Activated T-cell treated with anti-CD3 and anti-CD28 coated beads, Interleukin-2, amount 50 U/mL, for 24 hours (primary cell): ENCODE measurements around the gene BRAT1.

ENCODE experiments used
- DNase-seq: peaks from one replicate; pipeline ENCODE4 v3.0.0-alpha.2; 2020
- H3K27ac Mint-ChIP-seq: 2 replicates; pipeline ENCODE4 v1.8.0; 2020; ENCODE audit warnings: mild to moderate bottlenecking, mixed read lengths
- H3K27me3 Mint-ChIP-seq: 2 replicates; pipeline ENCODE4 v1.8.0; 2020; ENCODE audit warnings: mixed read lengths
- H3K36me3 Mint-ChIP-seq: 2 replicates; pipeline ENCODE4 v1.8.0; 2020; ENCODE audit warnings: low read depth, mixed read lengths
- H3K4me1 Mint-ChIP-seq: 2 replicates; pipeline ENCODE4 v1.8.0; 2020; ENCODE audit warnings: low read depth, mixed read lengths
- H3K4me3 Mint-ChIP-seq: 2 replicates; pipeline ENCODE4 v1.8.0; 2020; ENCODE audit warnings: mild to moderate bottlenecking, moderate library complexity, mixed read lengths
- H3K9me3 Mint-ChIP-seq: 2 replicates; pipeline ENCODE4 v1.8.0; 2020; ENCODE audit warnings: mixed read lengths

The BRAT1 gene

DNA sequence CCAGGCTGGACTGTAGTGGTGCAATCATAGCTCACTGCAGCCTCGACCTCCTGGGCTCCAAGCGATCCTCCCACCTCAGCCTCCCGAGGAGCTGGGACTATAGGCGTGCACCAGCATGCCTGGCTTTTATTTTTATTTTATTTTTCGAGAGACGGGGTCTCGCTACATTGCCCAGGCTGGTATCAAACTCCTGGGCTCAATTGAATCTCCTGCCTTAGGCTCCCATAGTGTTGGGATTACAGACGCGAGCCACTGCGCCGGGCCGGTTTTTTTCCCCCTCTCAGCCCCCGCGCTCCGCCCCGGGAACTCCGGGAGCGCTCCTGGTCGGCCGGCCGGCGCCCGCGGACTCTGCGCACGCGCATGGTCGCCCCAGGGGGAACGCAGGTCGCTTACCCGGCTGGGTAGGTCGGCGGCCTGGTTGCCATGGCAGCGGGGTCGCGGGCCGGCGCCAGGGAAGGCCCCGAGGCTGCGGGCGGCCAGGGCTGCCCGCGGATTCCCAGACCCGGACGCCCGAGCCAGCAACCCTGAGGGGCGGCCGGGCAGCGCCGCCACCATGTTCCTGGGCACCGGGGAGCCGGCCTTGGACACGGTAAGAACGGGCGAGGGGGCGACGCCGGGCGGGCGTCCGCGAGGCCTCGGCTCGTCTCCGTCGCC lies 3.4 kb upstream of the BRAT1 start, which contains the start of gene IQCE:
Gene IQCE, plus strand, starts transcription at position 351 of the 654 bp plus-strand sequence. Its CDS starts 203 bp downstream, at position 554.
- Mint-ChIP-seq H3K4me1 (peaks cover 29% of the 10 kb centered on the region), H3K4me3 (peak within 1 kb of the TSS; percentile 81), H3K9me3 (no peaks in the 10 kb centered on the region), H3K36me3 (peaks cover 9% of the 10 kb centered on the region), H3K27me3 (no peaks in the 10 kb centered on the region), H3K27ac (peak within 1 kb of the TSS; percentile 29)
- peak; percentile 94 for DNase-seq

- H3K9me3 Mint-ChIP-seq = no peaks in the 10 kb centered on the region
- peaks cover 38% of the 10 kb centered on the region for H3K36me3 Mint-ChIP-seq
- peaks cover 39% of the 10 kb centered on the region for H3K4me1 Mint-ChIP-seq
- no peak for DNase-seq
- H3K4me3 Mint-ChIP-seq = peak overlapping the region; percentile 92
- no peaks in the 10 kb centered on the region for H3K27me3 Mint-ChIP-seq
- H3K27ac Mint-ChIP-seq = peak overlapping the region; percentile 91
Observed at GRCh38 chr7:2554661-2555111, 638 bp downstream of the BRAT1 start.

DNA sequence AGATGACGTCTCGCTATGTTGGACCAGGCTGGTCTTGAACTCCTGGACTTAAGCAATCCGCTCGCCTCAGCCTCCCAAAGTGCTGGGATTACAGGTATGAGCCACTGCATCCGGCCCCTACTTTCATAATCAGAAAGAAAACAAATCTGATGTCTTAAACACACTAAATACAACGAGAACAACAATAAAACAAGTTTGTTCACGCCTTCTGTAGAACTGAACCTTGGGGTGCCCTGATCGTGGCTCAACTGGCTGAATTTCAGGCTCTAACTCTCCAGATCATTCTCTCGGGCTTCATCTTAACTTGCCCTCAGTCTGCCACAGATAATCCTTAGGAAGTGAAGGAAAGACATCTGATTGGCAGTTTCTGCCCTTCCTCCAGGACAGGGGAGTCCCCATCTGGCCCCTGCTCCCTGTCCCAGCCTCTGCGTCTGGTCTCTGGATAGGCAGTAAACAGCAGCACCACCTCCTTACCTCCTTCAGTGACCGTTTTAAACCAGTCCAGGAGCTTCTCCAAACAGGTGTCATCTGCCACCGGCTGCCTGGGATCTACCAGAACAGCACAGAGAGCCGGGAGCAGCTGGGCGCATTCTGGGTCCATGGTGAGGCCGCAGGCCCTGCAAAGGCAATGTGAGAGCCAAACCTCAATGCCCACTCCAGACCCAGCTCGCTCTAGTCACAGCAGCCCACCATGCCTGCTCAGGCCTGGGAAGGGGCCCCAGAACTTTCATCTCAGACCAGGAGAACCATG lies 1.3 kb downstream of the BRAT1 start:
- no peak for DNase-seq
- Mint-ChIP-seq H3K4me1 (peaks cover 40% of the 10 kb centered on the region), H3K4me3 (peak overlapping the region; percentile 92), H3K27me3 (no peaks in the 10 kb centered on the region), H3K27ac (peak overlapping the region; percentile 91), H3K9me3 (no peaks in the 10 kb centered on the region), H3K36me3 (peaks cover 45% of the 10 kb centered on the region)

GRCh38 chr7:2553108-2553507 lies 2.2 kb downstream of the BRAT1 start:
- DNase-seq = no peak
- H3K27me3 Mint-ChIP-seq = no peaks in the 10 kb centered on the region
- peak overlapping the region; percentile 92 for H3K4me3 Mint-ChIP-seq
- H3K27ac Mint-ChIP-seq = peak overlapping the region; percentile 24
- peaks cover 51% of the 10 kb centered on the region for H3K36me3 Mint-ChIP-seq
- peaks cover 37% of the 10 kb centered on the region for H3K4me1 Mint-ChIP-seq
- no peaks in the 10 kb centered on the region for H3K9me3 Mint-ChIP-seq

GRCh38 chr7:2551418-2551817 lies 3.9 kb downstream of the BRAT1 start:
- Mint-ChIP-seq H3K4me1 (peaks cover 32% of the 10 kb centered on the region), H3K9me3 (no peaks in the 10 kb centered on the region)

GRCh38 chr7:2546776-2547586 lies 8.3 kb downstream of the BRAT1 start:
- Mint-ChIP-seq H3K4me3 (no peak overlapping the region), H3K27ac (no peak overlapping the region), H3K27me3 (no peaks in the 10 kb centered on the region), H3K4me1 (peaks cover 11% of the 10 kb centered on the region), H3K36me3 (peaks cover 83% of the 10 kb centered on the region), H3K9me3 (no peaks in the 10 kb centered on the region)
- no peak for DNase-seq

More at GRCh38 chr7:2551418-2551817, 3.9 kb downstream of the BRAT1 start:
- no peak overlapping the region for H3K27ac Mint-ChIP-seq
- no peak for DNase-seq
- no peaks in the 10 kb centered on the region for H3K27me3 Mint-ChIP-seq
- H3K4me3 Mint-ChIP-seq = no peak overlapping the region
- H3K36me3 Mint-ChIP-seq = peaks cover 67% of the 10 kb centered on the region

- H3K4me3 Mint-ChIP-seq = no peak overlapping the region
- H3K4me1 Mint-ChIP-seq = peaks cover 5% of the 10 kb centered on the region
- peaks cover 82% of the 10 kb centered on the region for H3K36me3 Mint-ChIP-seq
- H3K9me3 Mint-ChIP-seq = no peaks in the 10 kb centered on the region
- DNase-seq = no peak
- H3K27me3 Mint-ChIP-seq = no peaks in the 10 kb centered on the region
- no peak overlapping the region for H3K27ac Mint-ChIP-seq
Observed at GRCh38 chr7:2545746-2546425, 9.4 kb downstream of the BRAT1 start.

DNA sequence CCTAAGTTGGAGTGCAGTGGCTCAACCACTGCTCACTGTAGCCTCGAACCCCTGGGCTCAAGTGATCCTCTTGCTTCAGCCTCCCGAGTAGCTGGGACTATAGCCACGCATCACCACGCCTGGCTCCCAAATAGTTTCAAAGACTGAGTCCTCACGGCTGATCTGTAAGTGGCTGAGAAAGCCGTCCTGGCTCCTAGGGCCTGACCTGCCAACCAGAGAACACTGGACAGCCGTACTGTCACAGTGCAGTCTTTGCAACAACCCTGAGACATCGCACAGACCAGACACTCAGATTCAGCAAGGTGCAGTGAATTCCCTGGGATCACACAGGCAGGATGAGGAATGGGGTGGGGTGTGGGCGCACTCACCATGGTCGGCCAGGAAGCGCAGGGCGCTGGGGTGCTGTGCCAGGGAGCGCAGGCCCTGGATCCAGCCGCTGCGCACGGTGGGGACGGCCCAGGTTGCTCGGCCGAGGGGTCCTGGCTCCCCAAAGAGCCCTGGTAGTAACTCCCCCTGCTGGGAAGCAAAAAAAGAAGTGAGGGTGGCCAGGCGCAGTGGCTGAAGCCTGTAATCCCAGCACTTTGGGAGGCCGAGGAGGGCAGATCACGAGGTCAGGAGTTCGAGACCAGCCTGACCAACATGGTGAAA lies 10.7 kb downstream of the BRAT1 start:
- H3K9me3 Mint-ChIP-seq = no peaks in the 10 kb centered on the region
- no peak overlapping the region for H3K27ac Mint-ChIP-seq
- H3K4me3 Mint-ChIP-seq = no peak overlapping the region
- no peaks in the 10 kb centered on the region for H3K27me3 Mint-ChIP-seq
- H3K36me3 Mint-ChIP-seq = peaks cover 84% of the 10 kb centered on the region
- H3K4me1 Mint-ChIP-seq = peaks cover 2% of the 10 kb centered on the region
- DNase-seq = no peak

DNA sequence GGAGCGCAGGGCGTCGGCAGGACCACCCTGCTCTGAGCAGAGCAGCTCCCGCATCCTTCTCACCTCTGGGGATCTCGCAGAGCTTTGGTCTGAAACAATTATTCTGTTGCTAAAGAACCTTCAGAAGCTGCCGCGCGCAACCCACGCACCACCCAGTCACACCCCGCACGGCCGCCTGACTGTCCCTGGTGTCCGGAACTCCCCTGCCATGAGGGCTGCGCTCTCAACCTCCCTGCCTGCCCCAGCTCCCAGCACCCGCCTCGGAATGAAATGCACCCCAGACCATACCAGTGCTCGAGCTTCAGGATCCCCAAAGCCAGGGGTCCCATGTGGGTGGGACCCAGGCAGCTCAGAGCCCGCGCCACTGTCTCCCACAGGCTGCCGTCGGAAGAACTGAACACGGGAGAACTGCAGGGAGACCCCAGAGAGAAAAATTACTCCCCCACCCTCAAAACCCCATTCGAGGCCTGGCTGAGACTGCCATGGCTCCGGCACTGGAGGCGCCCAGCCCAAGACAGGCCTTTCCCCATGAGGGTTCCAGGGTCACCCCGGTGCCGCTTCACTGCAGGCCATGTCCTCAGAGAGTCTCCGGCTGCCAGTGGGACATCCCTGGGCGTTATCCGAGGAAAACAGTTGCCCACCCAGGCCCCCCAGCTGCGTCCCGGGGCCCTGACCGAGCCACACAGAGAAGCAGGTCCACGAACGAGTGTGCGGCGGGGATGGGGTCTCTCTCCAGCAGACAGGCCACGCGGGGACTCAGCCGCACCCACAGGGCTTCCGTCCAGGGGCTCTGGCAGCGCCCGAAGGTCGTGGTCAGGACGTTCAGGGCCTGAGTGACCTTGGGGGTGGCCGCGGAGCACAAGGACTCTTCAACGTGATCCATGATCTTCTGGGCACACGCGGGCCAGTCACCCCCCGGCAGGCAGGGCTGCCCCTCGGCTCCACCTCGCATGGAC lies 12.1 kb downstream of the BRAT1 start:
- DNase-seq = no peak
- no peaks in the 10 kb centered on the region for H3K4me1 Mint-ChIP-seq
- H3K27ac Mint-ChIP-seq = no peak overlapping the region
- peaks cover 84% of the 10 kb centered on the region for H3K36me3 Mint-ChIP-seq
- H3K4me3 Mint-ChIP-seq = no peak overlapping the region
- H3K27me3 Mint-ChIP-seq = no peaks in the 10 kb centered on the region
- H3K9me3 Mint-ChIP-seq = no peaks in the 10 kb centered on the region

- no peaks in the 10 kb centered on the region for H3K27me3 Mint-ChIP-seq
- H3K27ac Mint-ChIP-seq = no peak overlapping the region
- DNase-seq = no peak
- no peaks in the 10 kb centered on the region for H3K4me1 Mint-ChIP-seq
- H3K4me3 Mint-ChIP-seq = no peak overlapping the region
- H3K9me3 Mint-ChIP-seq = no peaks in the 10 kb centered on the region
- peaks cover 77% of the 10 kb centered on the region for H3K36me3 Mint-ChIP-seq
Observed at GRCh38 chr7:2542011-2542915, 13.1 kb downstream of the BRAT1 start.

- DNase-seq = no peak
- no peak overlapping the region for H3K27ac Mint-ChIP-seq
- peaks cover 70% of the 10 kb centered on the region for H3K36me3 Mint-ChIP-seq
- H3K27me3 Mint-ChIP-seq = no peaks in the 10 kb centered on the region
- H3K4me1 Mint-ChIP-seq = no peaks in the 10 kb centered on the region
- no peaks in the 10 kb centered on the region for H3K9me3 Mint-ChIP-seq
- no peak overlapping the region for H3K4me3 Mint-ChIP-seq
Observed at GRCh38 chr7:2541291-2542010, 13.9 kb downstream of the BRAT1 start.

DNA sequence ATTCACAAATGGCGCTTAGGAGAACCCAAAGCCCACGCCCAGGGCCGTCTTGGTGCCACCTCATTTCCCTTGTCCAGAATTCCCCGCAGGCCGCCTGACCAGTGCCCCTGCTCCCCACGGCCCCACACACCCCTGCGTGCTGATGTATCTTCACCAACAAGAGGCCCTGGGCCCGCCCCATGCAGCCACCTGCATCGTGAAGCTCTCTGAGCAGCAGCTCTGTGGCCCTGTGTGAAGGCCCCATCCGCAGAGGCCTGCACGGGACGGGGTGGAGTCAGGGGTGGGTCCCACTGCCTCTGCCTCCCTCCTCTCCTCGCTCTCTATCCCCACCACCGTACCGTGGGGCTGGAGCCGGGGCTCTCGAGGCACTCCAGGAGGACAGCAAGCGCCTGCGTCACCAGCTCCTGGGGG lies 14.7 kb downstream of the BRAT1 start:
- no peak overlapping the region for H3K4me3 Mint-ChIP-seq
- no peaks in the 10 kb centered on the region for H3K9me3 Mint-ChIP-seq
- no peaks in the 10 kb centered on the region for H3K27me3 Mint-ChIP-seq
- H3K4me1 Mint-ChIP-seq = no peaks in the 10 kb centered on the region
- DNase-seq = no peak
- peaks cover 62% of the 10 kb centered on the region for H3K36me3 Mint-ChIP-seq
- H3K27ac Mint-ChIP-seq = peak overlapping the region; percentile 40
